H1 (cell line): ENCODE measurements around the gene TGFBR2. TPM values are rescaled to one million over a fixed set of nuclear protein-coding genes. Genes with fewer than 3 reads are reported as not detected.

Experiments used
- CTCF ChIA-PET: fragments of 300-600 bp; sonication (Branson Sonifier 250); formaldehyde crosslinking; loops from one replicate; lab custom pipeline; 2021; ENCODE audit not compliant: partially characterized antibody; lab: Charles Lee
- POLR2A ChIA-PET: fragments of 300-600 bp; sonication (Branson Sonifier 250); formaldehyde crosslinking; loops from one replicate; lab custom pipeline; 2021; ENCODE audit warnings: inconsistent platforms; ENCODE audit not compliant: partially characterized antibody; lab: Charles Lee
- DNase-seq, 2 experiments: peaks; one replicate each; pipeline versions ENCODE4 v3.0.0 to v3.0.0-alpha.2; 2010 to 2022; ENCODE audit warnings: low spot score in 2 of 2, low read depth in 1 of 2, mixed read lengths in 1 of 2
- FAIRE-seq: peaks from 2 replicates; lab custom pipeline; 2011; peaks lifted over from hg19 to GRCh38; lab: Jason Lieb, UNC
- H2AFZ ChIP-seq: 2 replicates; pipeline ENCODE4 v1.8.1; 2012; ENCODE audit warnings: low read length, inconsistent platforms
- H2AK5ac ChIP-seq: 2 replicates; pipeline ENCODE4 v1.6.1; 2013; ENCODE audit warnings: low read depth, low read length
- H2BK120ac ChIP-seq: replicated peaks from 2 replicates; pipeline ENCODE3; 2013; ENCODE audit warnings: low read depth, low read length, inconsistent platforms
- H2BK12ac ChIP-seq: 2 replicates; pipeline ENCODE4 v1.6.1; 2013; ENCODE audit warnings: low read depth, low read length
- H2BK15ac ChIP-seq: 2 replicates; pipeline ENCODE4 v1.6.1; 2013; ENCODE audit warnings: low read length
- H2BK20ac ChIP-seq: 2 replicates; pipeline ENCODE4 v1.6.1; 2013; ENCODE audit warnings: low read length
- H2BK5ac ChIP-seq: 2 replicates; pipeline ENCODE4 v1.6.1; 2013; ENCODE audit warnings: low read depth, low read length
- H3K14ac ChIP-seq: 2 replicates; pipeline ENCODE4 v1.6.1; 2013; ENCODE audit warnings: inconsistent platforms; ENCODE audit not compliant: insufficient read length
- H3K18ac ChIP-seq: 2 replicates; pipeline ENCODE4 v1.6.1; 2013; ENCODE audit warnings: low read length; ENCODE audit errors: extremely low read depth
- H3K23ac ChIP-seq: 2 replicates; pipeline ENCODE4 v1.6.1; 2013; ENCODE audit warnings: inconsistent platforms; ENCODE audit not compliant: insufficient read length
- H3K23me2 ChIP-seq: 2 replicates; pipeline ENCODE4 v1.6.1; 2013; ENCODE audit warnings: low read depth, low read length
- H3K27ac ChIP-seq: 2 replicates; pipeline ENCODE4 v1.6.1; 2011; ENCODE audit warnings: low read depth, low read length, inconsistent platforms
- H3K27me3 ChIP-seq, 4 experiments: replicated peaks in 1 of 4; 1 replicate in 1 of 4; 2 replicates in 3 of 4; pipeline versions ENCODE4 v1.6.1 to v1.8.1; 2011 to 2013; ENCODE audit warnings: low read length in 3 of 4, mild to moderate bottlenecking in 3 of 4, inconsistent platforms in 2 of 4, mixed read lengths in 2 of 4, moderate library complexity in 1 of 4; ENCODE audit not compliant: control insufficient read depth in 3 of 4, insufficient read depth in 3 of 4; ENCODE audit errors: extremely low read depth in 1 of 4
- H3K36me3 ChIP-seq, 4 experiments: 2 replicates each; pipeline versions ENCODE4 v1.6.1 to v1.8.1; 2011 to 2013; ENCODE audit warnings: mild to moderate bottlenecking in 4 of 4, low read length in 3 of 4, moderate library complexity in 2 of 4, control low read depth in 1 of 4, inconsistent platforms in 1 of 4; ENCODE audit not compliant: insufficient read depth in 4 of 4, control insufficient read depth in 2 of 4
- H3K4ac ChIP-seq: replicated peaks from 2 replicates; pipeline ENCODE3; 2013; ENCODE audit warnings: low read length, low read depth, mixed read lengths, inconsistent platforms; ENCODE audit not compliant: insufficient read length
- H3K4me1 ChIP-seq, 4 experiments: replicated peaks in 1 of 4; 1 replicate in 1 of 4; 2 replicates in 3 of 4; pipeline versions ENCODE4 v1.6.1 to v1.8.1; 2011 to 2013; ENCODE audit warnings: low read length in 3 of 4, inconsistent platforms in 2 of 4, mixed read lengths in 1 of 4; ENCODE audit not compliant: insufficient read depth in 4 of 4, control insufficient read depth in 3 of 4
- H3K4me2 ChIP-seq, 2 experiments: 2 replicates each; pipeline versions ENCODE4 v1.6.1 to v1.8.1; 2011 to 2013; ENCODE audit warnings: low read depth in 2 of 2, low read length in 2 of 2, control low read depth in 1 of 2, inconsistent platforms in 1 of 2, mild to moderate bottlenecking in 1 of 2; ENCODE audit not compliant: insufficient read depth in 1 of 2
- H3K4me3 ChIP-seq, 4 experiments: fragments of 200-600, 300-600 bp in 1 of 4; sonication (generic), shearing (Covaris generic), sonication (Bioruptor Twin) in 1 of 4; 2 replicates each; pipeline versions ENCODE4 v1.5.1 to v1.8.1; 2011 to 2016; ENCODE audit warnings: low read length in 4 of 4, low read depth in 3 of 4, control low read depth in 2 of 4, inconsistent platforms in 2 of 4, mild to moderate bottlenecking in 2 of 4, mixed read lengths in 1 of 4, moderate library complexity in 1 of 4; ENCODE audit not compliant: insufficient read depth in 2 of 4; ENCODE audit errors: extremely low read depth in 1 of 4
- H3K56ac ChIP-seq: replicated peaks from 2 replicates; pipeline ENCODE3; 2013; ENCODE audit warnings: low read depth, mild to moderate bottlenecking, mixed read lengths, low read length, inconsistent platforms; ENCODE audit not compliant: insufficient read length
- H3K79me1 ChIP-seq: 2 replicates; pipeline ENCODE4 v1.6.1; 2013; ENCODE audit warnings: low read depth, low read length, control low read depth
- H3K79me2 ChIP-seq, 2 experiments: 2 replicates each; pipeline versions ENCODE4 v1.6.1 to v1.8.1; 2012 to 2013; ENCODE audit warnings: low read length in 2 of 2, mild to moderate bottlenecking in 2 of 2, inconsistent platforms in 1 of 2; ENCODE audit not compliant: insufficient read depth in 2 of 2, control insufficient read depth in 1 of 2
- H3K9ac ChIP-seq, 4 experiments: replicated peaks in 1 of 4; 1 replicate in 1 of 4; 2 replicates in 3 of 4; pipeline versions ENCODE4 v1.6.1 to v1.8.1; 2011 to 2013; ENCODE audit warnings: low read depth in 3 of 4, low read length in 3 of 4, control low read depth in 2 of 4, mild to moderate bottlenecking in 2 of 4, moderate library complexity in 2 of 4, inconsistent platforms in 1 of 4; ENCODE audit errors: extremely low read depth in 1 of 4
- H3K9me3 ChIP-seq, 2 experiments: 2 replicates each; pipeline versions ENCODE4 v1.6.1 to v1.8.1; 2012 to 2013; ENCODE audit warnings: mild to moderate bottlenecking in 2 of 2, moderate library complexity in 2 of 2, control low read depth in 1 of 2, inconsistent platforms in 1 of 2, low read depth in 1 of 2, low read length in 1 of 2, mixed read lengths in 1 of 2; ENCODE audit not compliant: insufficient read depth in 2 of 2
- H4K20me1 ChIP-seq, 2 experiments: replicated peaks in 1 of 2; 2 replicates each; pipeline versions ENCODE3 to v1.8.1; 2011 to 2013; ENCODE audit warnings: inconsistent platforms in 2 of 2, low read length in 2 of 2, mild to moderate bottlenecking in 1 of 2; ENCODE audit not compliant: insufficient read depth in 2 of 2, control insufficient read depth in 1 of 2
- H4K5ac ChIP-seq: 2 replicates; pipeline ENCODE4 v1.6.1; 2013; ENCODE audit warnings: low read length, low read depth, mixed read lengths, inconsistent platforms; ENCODE audit not compliant: insufficient read length
- H4K8ac ChIP-seq: 2 replicates; pipeline ENCODE4 v1.8.0; 2013; ENCODE audit warnings: mild to moderate bottlenecking, moderate library complexity, low read length, inconsistent platforms; ENCODE audit not compliant: insufficient read depth; ENCODE audit errors: extremely low read depth
- H4K91ac ChIP-seq: replicated peaks from 2 replicates; pipeline ENCODE3; 2013; ENCODE audit warnings: low read length, mixed read lengths, inconsistent platforms; ENCODE audit not compliant: insufficient read length
- CHD1 ChIP-seq: IDR thresholded peaks from 2 replicates; pipeline ENCODE4 v1.6.1; 2012; ENCODE audit warnings: low read depth, low read length, improper control_type of control experiment
- NRF1 ChIP-seq: IDR thresholded peaks from 2 replicates; pipeline ENCODE4 v1.6.1; 2011; ENCODE audit warnings: mild to moderate bottlenecking, low read depth, low read length, improper control_type of control experiment
- TAF7 ChIP-seq: optimal IDR thresholded peaks from 2 replicates; pipeline ENCODE3; 2011; ENCODE audit warnings: low read depth, mild to moderate bottlenecking, inconsistent platforms, low read length, moderate library complexity, borderline replicate concordance
- TEAD4 ChIP-seq: IDR thresholded peaks from 2 replicates; pipeline ENCODE4 v1.6.1; 2012; ENCODE audit warnings: low read depth, low read length, inconsistent platforms, mixed read lengths
- WGBS, 2 experiments: shearing (Covaris generic) in 1 of 2; methylation state at CpG; one replicate each; pipeline versions ENCODE4 v1.1.6 to v1.1.7; 2013 to 2015; ENCODE audit warnings: low lambda C conversion rate in 2 of 2, mixed read lengths in 2 of 2, inconsistent platforms in 1 of 2, low coverage in 1 of 2, missing lambda C conversion rate in 1 of 2; ENCODE audit not compliant: insufficient replicate concordance in 2 of 2, insufficient coverage in 1 of 2, insufficient read length in 1 of 2; ENCODE audit errors: extremely low coverage in 1 of 2, missing lambda C conversion rate in 1 of 2; 5-methylcytosine and 5-hydroxymethylcytosine counted together
- polyA plus RNA-seq, 7 experiments: library from polyadenylated mRNA; depleted of rRNA in 3 of 7; stranded (reverse) in 5 of 7; unstranded in 2 of 7; fragments of >200 nt in 5 of 7; fragments of 200-250 nt in 2 of 7; gene quantifications; 1 replicate in 5 of 7; 2 replicates in 1 of 7; 4 replicates in 1 of 7; pipeline versions ENCODE4 v1.2.1 to v1.2.3, GENCODE V29; 2011 to 2013; ENCODE audit warnings: missing spikeins in 2 of 7, mixed read lengths in 2 of 7
- total RNA-seq: library from RNA; stranded (reverse); fragmentation: NEBNext Ultra II Directional; extraction: Animal tissue kit (Norgen Biotek cat#: 25700); gene quantifications from 2 replicates; pipeline ENCODE4 v1.2.1, GENCODE V29; 2021
- TF ChIP-seq, protein P1 (sequence below): IDR thresholded peaks from 2 replicates; pipeline ENCODE4 v1.6.1; 2011; ENCODE audit warnings: low read length, improper control_type of control experiment
- TF ChIP-seq, protein P2 (sequence below): IDR thresholded peaks from 2 replicates; pipeline ENCODE4 v1.6.1; 2011; ENCODE audit warnings: low read depth, mild to moderate bottlenecking, low read length; ENCODE audit not compliant: insufficient read depth

TGFBR2 gene
- total and polyA plus RNA-seq, 2 of the 8 experiments (the other 6 are each of a cell fraction or from before 2014, with no cell fraction given): 4.2 to 7.4 TPM

DNA sequence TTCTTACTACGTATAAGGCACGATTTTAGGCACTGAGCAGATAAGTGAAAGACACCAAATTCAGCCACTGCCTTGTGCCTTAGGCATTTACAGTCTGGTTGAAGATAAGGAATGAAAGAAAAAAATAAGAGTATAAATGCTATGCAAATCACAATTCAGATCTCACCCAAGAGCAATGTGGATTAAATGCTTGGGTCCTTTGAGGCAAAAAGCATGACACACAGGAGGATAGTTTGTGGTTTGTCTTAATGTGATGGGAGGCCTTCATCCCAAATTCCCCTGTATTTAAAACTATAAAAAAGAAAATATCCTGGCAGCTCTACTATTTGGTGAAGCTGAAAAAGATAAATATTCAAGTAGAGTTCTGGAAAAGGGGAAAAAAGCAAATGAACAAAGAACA lies 79.8 kb downstream of the TGFBR2 start:
- H3K18ac ChIP-seq: no peak overlapping the region
- TF ChIP-seq TEAD4 (no peak), CHD1 (no peak), TAF7 (no peak), NRF1 (no peak)
- TF ChIP-seq, protein P1, sequence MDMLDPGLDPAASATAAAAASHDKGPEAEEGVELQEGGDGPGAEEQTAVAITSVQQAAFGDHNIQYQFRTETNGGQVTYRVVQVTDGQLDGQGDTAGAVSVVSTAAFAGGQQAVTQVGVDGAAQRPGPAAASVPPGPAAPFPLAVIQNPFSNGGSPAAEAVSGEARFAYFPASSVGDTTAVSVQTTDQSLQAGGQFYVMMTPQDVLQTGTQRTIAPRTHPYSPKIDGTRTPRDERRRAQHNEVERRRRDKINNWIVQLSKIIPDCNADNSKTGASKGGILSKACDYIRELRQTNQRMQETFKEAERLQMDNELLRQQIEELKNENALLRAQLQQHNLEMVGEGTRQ: no peak
- TF ChIP-seq, protein P2, sequence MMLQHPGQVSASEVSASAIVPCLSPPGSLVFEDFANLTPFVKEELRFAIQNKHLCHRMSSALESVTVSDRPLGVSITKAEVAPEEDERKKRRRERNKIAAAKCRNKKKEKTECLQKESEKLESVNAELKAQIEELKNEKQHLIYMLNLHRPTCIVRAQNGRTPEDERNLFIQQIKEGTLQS: no peak
- FAIRE-seq (no peak), DNase-seq (no peak)
- POLR2A ChIA-PET: no interaction called here
- H3K4ac ChIP-seq: no peak overlapping the region
- no peak overlapping the region for H2BK12ac ChIP-seq
- no peak overlapping the region for H3K4me3 ChIP-seq
- peaks cover 2 to 13% (median 5%) of the 10 kb centered on the region in 4 experiments; a peak in 5 of 8 replicates for H3K36me3 ChIP-seq
- CTCF ChIA-PET: interaction anchor here (0.6 to 1.1 kb wide), 2 partner anchors 11 to 572 kb away, joined by 3 read pairs; no protein-coding TSS in a partner anchor
- no peak overlapping the region for H3K56ac ChIP-seq
- H3K4me2 ChIP-seq: no peak overlapping the region
- no peaks in the 10 kb centered on the region for H3K9me3 ChIP-seq
- peaks cover 0 to 4% (median 2%) of the 10 kb centered on the region in 4 experiments; a peak in 4 of 7 replicates for H3K4me1 ChIP-seq
- no peak overlapping the region for H3K14ac ChIP-seq
- WGBS, 2 experiments: 98% methylated on average over 2 of the region's 2 CpGs; no CpG with 5 or more reads in 1 of the 2 experiments
- no peaks in the 10 kb centered on the region for H3K23me2 ChIP-seq
- H3K23ac ChIP-seq: no peak overlapping the region
- no peaks in the 10 kb centered on the region for H4K20me1 ChIP-seq
- no peak overlapping the region for H4K91ac ChIP-seq
- H3K79me2 ChIP-seq: no peaks in the 10 kb centered on the region; a peak in 1 of 4 replicates
- H3K79me1 ChIP-seq: no peaks in the 10 kb centered on the region
- H2BK5ac ChIP-seq: no peak overlapping the region
- H3K27ac ChIP-seq: no peak overlapping the region
- no peak overlapping the region for H3K9ac ChIP-seq
- H4K5ac ChIP-seq: no peak overlapping the region
- no peaks in the 10 kb centered on the region for H3K27me3 ChIP-seq
- H2BK120ac ChIP-seq: no peak overlapping the region
- no peak overlapping the region for H2BK15ac ChIP-seq
- H2AFZ ChIP-seq: no peak overlapping the region
- H4K8ac ChIP-seq: no peak overlapping the region
- no peak overlapping the region for H2BK20ac ChIP-seq
- H2AK5ac ChIP-seq: no peak overlapping the region
